ENCODE data around the gene PDK3. TPM values are rescaled to one million over a fixed set of nuclear protein-coding genes. Genes with fewer than 3 reads are reported as not detected.

Gene PDK3
- total RNA-seq = 10 to 100 TPM; 21.9 to 30.9 (median 28.1) TPM
- total RNA-seq (2013) = 31.9 TPM

DNA sequence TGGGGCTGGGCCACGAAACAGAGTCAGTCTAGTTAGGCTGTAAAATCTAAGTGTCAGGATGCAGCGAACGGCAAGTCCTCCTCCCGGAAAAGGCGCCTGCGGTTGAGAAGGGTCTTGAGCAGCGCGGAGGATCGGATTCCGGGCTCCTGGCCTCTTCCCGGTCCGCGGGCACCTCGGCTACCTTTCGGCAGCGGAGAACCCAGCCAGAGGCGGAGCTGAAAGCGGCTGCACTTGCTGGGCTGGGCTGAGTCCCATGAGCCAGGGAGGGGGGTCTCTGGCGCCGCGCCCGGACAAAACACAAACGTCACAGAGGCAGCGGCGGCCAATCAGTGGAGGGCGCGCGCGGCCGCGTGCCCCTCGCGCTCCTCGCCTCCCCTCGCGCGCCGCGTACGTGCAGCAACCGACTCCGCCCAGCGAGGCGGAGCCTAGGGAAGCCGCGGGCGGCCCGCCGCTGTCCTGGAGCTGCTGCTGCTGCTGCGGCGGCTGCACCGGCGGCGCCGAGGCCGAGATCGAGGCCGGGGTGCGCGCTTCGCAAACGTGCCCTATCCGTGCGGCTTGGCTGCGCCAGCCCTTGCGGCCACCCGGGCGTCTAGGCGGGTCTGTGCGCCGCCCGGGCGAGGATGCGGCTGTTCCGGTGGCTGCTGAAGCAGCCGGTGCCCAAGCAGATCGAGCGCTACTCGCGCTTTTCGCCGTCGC lies at the start of gene PDK3:
Gene PDK3, plus strand, starts transcription at position 451 of the 696 bp plus-strand sequence. Its CDS starts 170 bp downstream, at position 621.
- 0% methylated on average over 83 of the region's 83 CpGs for WGBS (ENCODE audit: insufficient coverage)
- H3K27me3 ChIP-seq (ENCODE audit: control insufficient read depth, insufficient read depth, low read length) = no peaks in the 10 kb centered on the region
- intact Hi-C loops (cut with micrococcal nuclease) = loop anchor here (1.0 to 2.0 kb wide), 2 partner anchors 14 to 30 kb away; no protein-coding TSS in a partner anchor
- H3K36me3 ChIP-seq (ENCODE audit: control insufficient read depth, insufficient read depth, low read length) = no peaks in the 10 kb centered on the region
- H3K4me1 ChIP-seq (ENCODE audit: control insufficient read depth, insufficient read depth, low read length) = peaks cover 16% of the 10 kb centered on the region
- Mint-ChIP-seq H3K27me3 (ENCODE audit: low read depth in 2 of 2) (no peaks in the 10 kb centered on the region), H3K9me3 (no peaks in the 10 kb centered on the region), H3K4me3 (peak within 1 kb of the TSS; percentile 88), H3K36me3 (no peaks in the 10 kb centered on the region), H3K27ac (peak within 1 kb of the TSS; percentile 72 to 90), H3K4me1 (peaks cover 27 to 32% of the 10 kb centered on the region in 2 donors)
- H3K4me3 ChIP-seq (ENCODE audit: low read length) = peak within 1 kb of the TSS; percentile 84
- H3K27ac ChIP-seq (ENCODE audit: low read length) = peak within 1 kb of the TSS; percentile 96
- TF ChIP-seq, protein P1, sequence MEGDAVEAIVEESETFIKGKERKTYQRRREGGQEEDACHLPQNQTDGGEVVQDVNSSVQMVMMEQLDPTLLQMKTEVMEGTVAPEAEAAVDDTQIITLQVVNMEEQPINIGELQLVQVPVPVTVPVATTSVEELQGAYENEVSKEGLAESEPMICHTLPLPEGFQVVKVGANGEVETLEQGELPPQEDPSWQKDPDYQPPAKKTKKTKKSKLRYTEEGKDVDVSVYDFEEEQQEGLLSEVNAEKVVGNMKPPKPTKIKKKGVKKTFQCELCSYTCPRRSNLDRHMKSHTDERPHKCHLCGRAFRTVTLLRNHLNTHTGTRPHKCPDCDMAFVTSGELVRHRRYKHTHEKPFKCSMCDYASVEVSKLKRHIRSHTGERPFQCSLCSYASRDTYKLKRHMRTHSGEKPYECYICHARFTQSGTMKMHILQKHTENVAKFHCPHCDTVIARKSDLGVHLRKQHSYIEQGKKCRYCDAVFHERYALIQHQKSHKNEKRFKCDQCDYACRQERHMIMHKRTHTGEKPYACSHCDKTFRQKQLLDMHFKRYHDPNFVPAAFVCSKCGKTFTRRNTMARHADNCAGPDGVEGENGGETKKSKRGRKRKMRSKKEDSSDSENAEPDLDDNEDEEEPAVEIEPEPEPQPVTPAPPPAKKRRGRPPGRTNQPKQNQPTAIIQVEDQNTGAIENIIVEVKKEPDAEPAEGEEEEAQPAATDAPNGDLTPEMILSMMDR (IDR thresholded peaks at IDR 0.05) = no peak
- DNase-seq (peak; percentile 82 to 93), ATAC-seq (peak; percentile 92 to 98 (median 94))
- H3K9me3 ChIP-seq (ENCODE audit: control insufficient read depth, insufficient read depth, low read length) = no peaks in the 10 kb centered on the region

- TF ChIP-seq, protein P1 (IDR thresholded peaks at IDR 0.05) = no peak
- 68% methylated on average over 4 of the region's 5 CpGs for WGBS (ENCODE audit: insufficient coverage)
- no peak for DNase-seq
- H3K4me1 Mint-ChIP-seq = peaks cover 8 to 13% of the 10 kb centered on the region in 2 donors
- no peaks in the 10 kb centered on the region for H3K9me3 Mint-ChIP-seq
- Histone ChIP-seq H3K4me3 (ENCODE audit: low read length) (no peak overlapping the region), H3K4me1 (ENCODE audit: control insufficient read depth, insufficient read depth, low read length) (no peaks in the 10 kb centered on the region), H3K36me3 (ENCODE audit: control insufficient read depth, insufficient read depth, low read length) (no peaks in the 10 kb centered on the region), H3K9me3 (ENCODE audit: control insufficient read depth, insufficient read depth, low read length) (no peaks in the 10 kb centered on the region), H3K27me3 (ENCODE audit: control insufficient read depth, insufficient read depth, low read length) (no peaks in the 10 kb centered on the region), H3K27ac (ENCODE audit: low read length) (no peak overlapping the region)
- no peaks in the 10 kb centered on the region for H3K27me3 Mint-ChIP-seq (ENCODE audit: low read depth in 2 of 2)
- H3K4me3 Mint-ChIP-seq = no peak overlapping the region
- intact Hi-C loops (cut with micrococcal nuclease) = no loop called here
- no peak for ATAC-seq
- no peak overlapping the region for H3K27ac Mint-ChIP-seq
- no peaks in the 10 kb centered on the region for H3K36me3 Mint-ChIP-seq
Observed at GRCh38 chrX:24415921-24416320, 49.2 kb upstream of the PDK3 start.

DNA sequence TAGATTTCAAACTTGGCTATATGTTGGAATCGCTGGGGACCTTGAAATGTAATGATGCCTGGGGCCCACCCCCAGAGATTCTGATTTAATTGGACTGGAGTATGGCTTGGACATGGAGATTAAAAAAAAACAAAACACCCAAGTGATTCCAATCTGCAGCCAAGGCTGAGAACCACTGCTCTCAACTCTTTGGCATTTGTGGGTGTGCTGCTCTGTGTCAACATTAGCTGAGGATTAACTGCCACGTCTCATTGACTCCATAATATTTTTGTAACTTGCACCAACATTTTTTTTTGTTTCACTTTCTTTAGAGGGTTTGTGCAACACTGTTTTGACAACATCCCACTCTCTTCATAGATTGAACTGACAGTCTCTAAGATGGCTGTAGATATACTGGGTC lies 41.1 kb upstream of the PDK3 start:
- H3K27ac ChIP-seq (ENCODE audit: low read length) = no peak overlapping the region
- H3K9me3 ChIP-seq (ENCODE audit: control insufficient read depth, insufficient read depth, low read length) = no peaks in the 10 kb centered on the region
- peaks cover 9 to 12% of the 10 kb centered on the region in 2 donors for H3K4me1 Mint-ChIP-seq
- H3K27me3 Mint-ChIP-seq (ENCODE audit: low read depth in 2 of 2) = no peaks in the 10 kb centered on the region
- H3K4me3 ChIP-seq (ENCODE audit: low read length) = no peak overlapping the region
- H3K4me1 ChIP-seq (ENCODE audit: control insufficient read depth, insufficient read depth, low read length) = peaks cover 14% of the 10 kb centered on the region
- H3K9me3 Mint-ChIP-seq = no peaks in the 10 kb centered on the region
- WGBS (ENCODE audit: insufficient coverage) = 67% methylated on average over 2 of the region's 2 CpGs
- TF ChIP-seq, protein P1 (IDR thresholded peaks at IDR 0.05) = no peak
- H3K36me3 ChIP-seq (ENCODE audit: control insufficient read depth, insufficient read depth, low read length) = no peaks in the 10 kb centered on the region
- intact Hi-C loops (cut with micrococcal nuclease) = no loop called here
- no peaks in the 10 kb centered on the region for H3K27me3 ChIP-seq (ENCODE audit: control insufficient read depth, insufficient read depth, low read length)
- no peak overlapping the region for H3K27ac Mint-ChIP-seq
- DNase-seq = no peak
- no peak overlapping the region for H3K4me3 Mint-ChIP-seq
- no peaks in the 10 kb centered on the region for H3K36me3 Mint-ChIP-seq
- no peak for ATAC-seq
